RWPE2 (cell line): Measurements from ENCODE around the gene FHOD3.

ENCODE experiments used
- ATAC-seq: fragments of 200-7000 bp; cut with Tn5 transposase; 3 replicates; pipeline ENCODE4 v1.9.1; 2021; ENCODE audit warnings: low read depth
- DNase-seq: peaks from one replicate; pipeline ENCODE4 v3.0.0-alpha.2; 2020; ENCODE audit warnings: low spot score
- H3K27ac ChIP-seq: fragments of 450-650 bp; 2 replicates; pipeline ENCODE4 v1.5.1; 2017; ENCODE audit warnings: mild to moderate bottlenecking; ENCODE audit not compliant: poor library complexity, severe bottlenecking
- H3K27me3 ChIP-seq: fragments of 250-450 bp; sonication (Bioruptor Pico); 2 replicates; pipeline ENCODE4 v1.5.1; 2021; ENCODE audit warnings: mild to moderate bottlenecking, moderate library complexity; ENCODE audit not compliant: insufficient read depth, poor library complexity, severe bottlenecking
- H3K36me3 ChIP-seq: fragments of 250-450 bp; sonication (Bioruptor Pico); 2 replicates; pipeline ENCODE4 v1.5.1; 2020; ENCODE audit warnings: low read depth, mild to moderate bottlenecking, moderate library complexity
- H3K4me1 ChIP-seq: fragments of 250-450 bp; sonication (Bioruptor Pico); 2 replicates; pipeline ENCODE4 v1.5.1; 2021; ENCODE audit warnings: mild to moderate bottlenecking, moderate library complexity; ENCODE audit not compliant: insufficient read depth, poor library complexity, severe bottlenecking
- H3K4me3 ChIP-seq: fragments of 250-450 bp; sonication (Bioruptor Pico); 2 replicates; pipeline ENCODE4 v1.5.1; 2021; ENCODE audit warnings: mild to moderate bottlenecking, moderate library complexity; ENCODE audit not compliant: severe bottlenecking
- H3K9me3 ChIP-seq: fragments of 250-450 bp; sonication (Bioruptor Pico); 2 replicates; pipeline ENCODE4 v1.5.1; 2021; ENCODE audit warnings: mild to moderate bottlenecking, moderate library complexity; ENCODE audit not compliant: severe bottlenecking
- TF ChIP-seq, protein P1 (sequence below): fragments of 450-650 bp; IDR thresholded peaks from one replicate; pipeline ENCODE4 v1.5.1; 2017; ENCODE audit warnings: mild to moderate bottlenecking, moderate library complexity; ENCODE audit not compliant: poor library complexity, severe bottlenecking

The FHOD3 gene

DNA sequence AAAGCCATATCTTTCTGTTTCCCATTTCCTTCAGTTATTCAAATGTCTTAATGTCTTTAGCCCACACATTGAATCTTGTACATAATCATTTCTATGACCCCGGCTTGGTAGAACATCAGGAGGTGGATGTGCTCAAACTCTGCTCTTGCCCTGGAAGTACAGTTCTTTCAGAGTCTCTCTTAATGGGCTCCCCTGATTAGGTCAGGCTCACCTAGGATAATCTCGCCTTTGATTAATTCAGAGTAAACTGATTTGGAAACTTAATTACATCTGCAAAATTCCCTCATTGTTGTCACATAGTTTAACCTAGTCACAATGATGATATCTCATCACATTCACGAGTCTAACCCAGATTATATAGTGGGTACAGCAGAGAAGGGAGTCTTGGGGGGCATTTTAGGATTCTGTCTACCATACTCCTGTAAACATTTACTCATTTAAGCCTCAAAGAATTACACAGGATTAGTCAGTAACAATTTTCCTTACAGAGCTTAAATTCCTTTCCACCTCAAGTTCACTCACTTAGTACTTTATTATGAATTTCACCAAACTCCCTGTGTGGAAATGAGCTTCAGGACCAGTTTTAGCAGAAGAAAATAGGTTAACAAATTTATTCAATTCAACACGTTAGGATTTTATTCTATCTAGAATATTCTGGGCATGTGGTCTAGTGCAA is 135.5 kb downstream of the FHOD3 start:
- DNase-seq (no peak), ATAC-seq (no peak)
- no peaks in the 10 kb centered on the region for H3K36me3 ChIP-seq
- no peak overlapping the region for H3K27ac ChIP-seq
- H3K9me3 ChIP-seq = no peaks in the 10 kb centered on the region
- H3K4me3 ChIP-seq = no peak overlapping the region
- no peaks in the 10 kb centered on the region for H3K27me3 ChIP-seq
- H3K4me1 ChIP-seq = no peaks in the 10 kb centered on the region
- TF ChIP-seq, protein P1, sequence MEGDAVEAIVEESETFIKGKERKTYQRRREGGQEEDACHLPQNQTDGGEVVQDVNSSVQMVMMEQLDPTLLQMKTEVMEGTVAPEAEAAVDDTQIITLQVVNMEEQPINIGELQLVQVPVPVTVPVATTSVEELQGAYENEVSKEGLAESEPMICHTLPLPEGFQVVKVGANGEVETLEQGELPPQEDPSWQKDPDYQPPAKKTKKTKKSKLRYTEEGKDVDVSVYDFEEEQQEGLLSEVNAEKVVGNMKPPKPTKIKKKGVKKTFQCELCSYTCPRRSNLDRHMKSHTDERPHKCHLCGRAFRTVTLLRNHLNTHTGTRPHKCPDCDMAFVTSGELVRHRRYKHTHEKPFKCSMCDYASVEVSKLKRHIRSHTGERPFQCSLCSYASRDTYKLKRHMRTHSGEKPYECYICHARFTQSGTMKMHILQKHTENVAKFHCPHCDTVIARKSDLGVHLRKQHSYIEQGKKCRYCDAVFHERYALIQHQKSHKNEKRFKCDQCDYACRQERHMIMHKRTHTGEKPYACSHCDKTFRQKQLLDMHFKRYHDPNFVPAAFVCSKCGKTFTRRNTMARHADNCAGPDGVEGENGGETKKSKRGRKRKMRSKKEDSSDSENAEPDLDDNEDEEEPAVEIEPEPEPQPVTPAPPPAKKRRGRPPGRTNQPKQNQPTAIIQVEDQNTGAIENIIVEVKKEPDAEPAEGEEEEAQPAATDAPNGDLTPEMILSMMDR = no peak

DNA sequence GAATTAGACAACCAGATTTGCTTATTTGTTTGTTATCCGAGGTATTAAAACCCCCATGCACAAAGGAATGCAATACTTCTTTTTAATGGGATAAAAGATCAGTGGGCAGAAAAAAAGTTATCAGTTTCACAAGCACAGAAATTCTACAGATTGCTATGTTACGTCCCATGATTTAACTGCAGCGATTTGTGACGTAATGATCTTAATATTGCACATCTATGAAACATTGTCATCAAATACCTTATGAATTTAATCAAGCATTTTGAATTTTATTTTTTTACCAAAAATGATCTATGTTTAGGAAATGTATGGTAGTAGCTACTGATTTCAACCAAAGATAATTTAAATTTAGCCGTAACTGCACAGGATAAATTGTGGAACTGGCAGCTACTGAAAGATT is 138.9 kb downstream of the FHOD3 start:
- ATAC-seq (no peak), DNase-seq (no peak)
- Histone ChIP-seq H3K4me1 (peaks cover 5% of the 10 kb centered on the region), H3K27me3 (no peaks in the 10 kb centered on the region), H3K9me3 (no peaks in the 10 kb centered on the region), H3K4me3 (no peak overlapping the region), H3K36me3 (no peaks in the 10 kb centered on the region), H3K27ac (no peak overlapping the region)
- TF ChIP-seq, protein P1 = no peak

DNA sequence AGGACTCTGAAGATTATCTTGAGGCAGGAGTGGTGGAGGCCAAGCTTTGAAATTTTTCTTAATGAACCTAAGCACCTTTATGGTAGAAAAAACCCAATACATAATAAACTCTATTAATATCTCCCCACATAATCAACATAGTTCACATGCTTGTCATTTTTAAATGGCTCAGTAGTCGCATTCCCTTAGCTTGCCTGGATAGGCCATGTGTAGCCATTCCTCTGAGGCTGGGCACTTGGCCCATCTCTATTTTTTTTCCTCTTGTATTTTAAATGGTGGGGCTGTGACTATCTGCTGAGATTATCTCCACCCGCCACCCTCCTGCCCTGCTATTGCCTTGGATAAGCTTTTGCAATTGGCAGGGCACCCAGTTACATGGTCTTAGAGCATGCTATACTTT is 143.1 kb downstream of the FHOD3 start:
- H3K27ac ChIP-seq = no peak overlapping the region
- TF ChIP-seq, protein P1 = no peak
- peaks cover 19% of the 10 kb centered on the region for H3K4me1 ChIP-seq
- H3K27me3 ChIP-seq = no peaks in the 10 kb centered on the region
- H3K9me3 ChIP-seq = no peaks in the 10 kb centered on the region
- no peak overlapping the region for H3K4me3 ChIP-seq
- no peak for DNase-seq
- no peaks in the 10 kb centered on the region for H3K36me3 ChIP-seq
- peak; percentile 24; the same call in 1 of the 3 replicates for ATAC-seq

DNA sequence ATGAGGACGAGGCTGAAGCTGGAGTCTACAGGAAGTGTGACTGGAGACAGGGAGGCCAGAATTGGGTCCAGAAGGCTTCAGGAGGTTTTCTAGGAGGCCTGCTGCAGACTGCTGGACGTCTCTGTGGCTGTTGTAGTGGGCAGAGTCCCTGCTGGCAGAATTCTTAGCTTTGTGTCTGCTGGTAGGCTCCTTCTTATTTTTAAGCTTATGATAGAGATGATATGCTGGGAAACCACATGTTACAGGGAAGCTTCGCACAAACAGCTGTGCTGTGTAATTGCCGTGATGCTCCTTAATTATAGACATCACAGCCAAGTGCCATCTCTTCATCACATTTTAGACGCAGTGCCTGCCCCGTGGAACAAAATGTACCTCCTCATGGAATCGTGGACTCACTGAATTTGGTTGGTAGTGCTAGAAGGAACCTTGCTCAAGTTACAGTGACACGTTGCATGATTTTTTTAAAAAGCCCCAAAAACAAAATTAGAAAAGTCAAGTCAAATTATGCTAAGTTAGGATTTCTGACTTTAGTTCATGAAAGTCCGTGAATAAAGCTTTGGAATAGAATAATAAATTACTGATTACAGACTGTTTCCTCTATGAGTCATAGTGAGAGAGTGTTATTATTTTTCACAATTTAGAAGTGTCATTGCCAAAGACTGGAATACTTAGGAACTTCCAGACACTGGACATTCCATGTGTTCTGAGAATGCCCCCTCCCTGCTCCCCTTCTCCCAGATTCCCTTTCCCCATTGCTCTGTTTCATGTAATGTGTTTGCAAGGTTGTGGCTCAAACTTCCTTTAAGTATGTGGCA is 144.1 kb downstream of the FHOD3 start:
- Histone ChIP-seq H3K27me3 (no peaks in the 10 kb centered on the region), H3K36me3 (no peaks in the 10 kb centered on the region), H3K27ac (peak overlapping the region; percentile 22), H3K4me1 (peaks cover 19% of the 10 kb centered on the region), H3K9me3 (no peaks in the 10 kb centered on the region), H3K4me3 (no peak overlapping the region)
- TF ChIP-seq, protein P1 = no peak
- DNase-seq = no peak
- ATAC-seq = peak; percentile 83

DNA sequence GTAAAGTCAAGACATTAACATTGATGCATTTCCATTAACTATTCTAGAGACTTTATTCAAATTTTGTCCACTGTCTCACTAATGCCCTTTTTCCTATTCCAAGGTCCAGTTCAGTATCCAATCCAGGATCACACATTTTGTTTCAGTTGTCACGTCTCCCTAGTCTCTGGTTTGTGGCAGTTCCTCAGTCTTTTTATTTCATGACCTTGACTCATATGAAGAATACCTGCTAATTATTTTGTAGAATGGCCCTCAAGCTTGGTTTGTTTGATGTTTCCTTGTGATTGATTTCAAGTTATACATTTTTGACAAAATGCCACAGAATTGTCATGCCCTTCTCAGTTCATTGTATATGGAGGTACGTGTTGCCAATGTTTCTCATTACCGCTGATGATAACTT is 145.2 kb downstream of the FHOD3 start:
- Histone ChIP-seq H3K27me3 (no peaks in the 10 kb centered on the region), H3K36me3 (no peaks in the 10 kb centered on the region), H3K27ac (peak overlapping the region; percentile 22), H3K4me1 (peaks cover 19% of the 10 kb centered on the region), H3K4me3 (no peak overlapping the region), H3K9me3 (no peaks in the 10 kb centered on the region)
- TF ChIP-seq, protein P1 = no peak
- DNase-seq = no peak
- no peak for ATAC-seq
